GM23248 (cell line): ENCODE results near the gene ATP6V1C2. TPM values are rescaled to one million over a fixed set of nuclear protein-coding genes. Genes with fewer than 3 reads are reported as not detected.

Source experiments
- DNase-seq: peaks from one replicate; pipeline ENCODE4 v3.0.0-alpha.2; 2015
- H2AFZ ChIP-seq: fragments of 200-600 bp; sonication (generic); 2 replicates; pipeline ENCODE4 v1.6.1; 2016; ENCODE audit warnings: antibody characterized with exemption
- H3F3A ChIP-seq: fragments of 200-600 bp; sonication (generic); 2 replicates; pipeline ENCODE4 v1.6.1; 2016; ENCODE audit warnings: mild to moderate bottlenecking, antibody characterized with exemption, mixed run types; ENCODE audit not compliant: insufficient read depth
- H3K27ac ChIP-seq: fragments of 200-600 bp; sonication (generic); 2 replicates; pipeline ENCODE4 v1.5.1; 2016; ENCODE audit warnings: mild to moderate bottlenecking
- H3K27me3 ChIP-seq: fragments of 200-600 bp; sonication (generic); replicated peaks from 2 replicates; pipeline ENCODE4 v1.6.1; 2016; ENCODE audit warnings: mild to moderate bottlenecking; ENCODE audit not compliant: insufficient read depth
- H3K36me3 ChIP-seq: fragments of 200-600 bp; sonication (generic); 2 replicates; pipeline ENCODE4 v1.6.1; 2016; ENCODE audit warnings: low read depth, mild to moderate bottlenecking
- H3K4me1 ChIP-seq: fragments of 200-600 bp; sonication (generic); 2 replicates; pipeline ENCODE4 v1.6.1; 2016; ENCODE audit warnings: mild to moderate bottlenecking; ENCODE audit not compliant: insufficient read depth
- H3K4me2 ChIP-seq: fragments of 200-600 bp; sonication (generic); one replicate; pipeline ENCODE4 v1.6.1; 2016; ENCODE audit warnings: mild to moderate bottlenecking; ENCODE audit not compliant: unreplicated experiment
- H3K4me3 ChIP-seq: fragments of 200-600 bp; sonication (generic); 2 replicates; pipeline ENCODE4 v1.5.1; 2016; ENCODE audit warnings: mild to moderate bottlenecking
- H3K79me2 ChIP-seq: fragments of 200-600 bp; sonication (generic); 2 replicates; pipeline ENCODE4 v1.6.1; 2016; ENCODE audit warnings: mild to moderate bottlenecking; ENCODE audit not compliant: insufficient read depth
- H3K9ac ChIP-seq: fragments of 200-600 bp; sonication (generic); 2 replicates; pipeline ENCODE4 v1.6.1; 2016; ENCODE audit warnings: mild to moderate bottlenecking
- H3K9me2 ChIP-seq: fragments of 200-600 bp; sonication (generic); 2 replicates; pipeline ENCODE4 v1.6.1; 2016; ENCODE audit warnings: mixed run types, mild to moderate bottlenecking, moderate library complexity; ENCODE audit not compliant: insufficient read depth
- H3K9me3 ChIP-seq: fragments of 200-600 bp; sonication (generic); one replicate; pipeline ENCODE4 v1.6.1; 2017; ENCODE audit warnings: low read depth
- H4K20me1 ChIP-seq: fragments of 200-600 bp; sonication (generic); 2 replicates; pipeline ENCODE4 v1.6.0; 2016; ENCODE audit not compliant: insufficient read depth
- EZH2 ChIP-seq: fragments of 200-600 bp; sonication (generic); IDR thresholded peaks from 2 replicates; pipeline ENCODE4 v1.6.1; 2018; ENCODE audit warnings: antibody characterized with exemption, mild to moderate bottlenecking; ENCODE audit not compliant: insufficient read depth, poor library complexity, severe bottlenecking
- EZH2phosphoT487 ChIP-seq: fragments of 200-600 bp; sonication (generic); IDR thresholded peaks from 2 replicates; pipeline ENCODE4 v1.6.1; 2018; ENCODE audit warnings: antibody characterized with exemption, moderate library complexity, mild to moderate bottlenecking, low read depth; ENCODE audit not compliant: insufficient read depth
- WGBS, 2 experiments: methylation state at CpG; one replicate each; pipeline ENCODE4 v1.1.6; 2015 to 2017; ENCODE audit warnings: low lambda C conversion rate in 2 of 2, low coverage in 1 of 2; ENCODE audit errors: missing lambda C conversion rate in 2 of 2; 5-methylcytosine and 5-hydroxymethylcytosine counted together
- in situ Hi-C: fragments of 300-500 bp; cut with MboI; formaldehyde crosslinking; loops from 2 replicates; pipeline ENCODE4 v1.15.0; 2020
- polyA plus RNA-seq: library from polyadenylated mRNA; unstranded; fragments of >200 nt; fragmentation: Nextera tagmentation; extraction: Ambion mirVana; gene quantifications from 2 replicates; pipeline ENCODE4 v1.2.1, GENCODE V29; 2016
- total RNA-seq: library from RNA; depleted of rRNA; stranded (reverse); fragments of >200 nt; shearing (Covaris generic); gene quantifications from 2 replicates; pipeline ENCODE4 v1.2.3, GENCODE V29; 2014

ATP6V1C2 gene
- total and polyA plus RNA-seq, 2 experiments from 2014 or later: 0.53 TPM; not detected in 1

GRCh38 chr2:10761591-10761990 lies 40.2 kb downstream of the ATP6V1C2 start:
- Histone ChIP-seq H3K9ac (no peak overlapping the region), H4K20me1 (no peaks in the 10 kb centered on the region), H3K4me2 (no peak overlapping the region), H3K4me3 (no peak overlapping the region), H3K27ac (no peak overlapping the region), H3F3A (no peaks in the 10 kb centered on the region), H2AFZ (no peak overlapping the region), H3K9me2 (no peaks in the 10 kb centered on the region), H3K9me3 (no peaks in the 10 kb centered on the region), H3K27me3 (peaks cover 6% of the 10 kb centered on the region; the same call in 1 of the 2 replicates), H3K79me2 (no peaks in the 10 kb centered on the region), H3K4me1 (no peaks in the 10 kb centered on the region), H3K36me3 (no peaks in the 10 kb centered on the region)
- 71 to 78% methylated on average over 9 of the region's 9 CpGs for WGBS, 2 experiments
- no peak for DNase-seq
- no peak for TF ChIP-seq EZH2phosphoT487
- no peak for TF ChIP-seq EZH2
- in situ Hi-C loops: no loop called here

DNA sequence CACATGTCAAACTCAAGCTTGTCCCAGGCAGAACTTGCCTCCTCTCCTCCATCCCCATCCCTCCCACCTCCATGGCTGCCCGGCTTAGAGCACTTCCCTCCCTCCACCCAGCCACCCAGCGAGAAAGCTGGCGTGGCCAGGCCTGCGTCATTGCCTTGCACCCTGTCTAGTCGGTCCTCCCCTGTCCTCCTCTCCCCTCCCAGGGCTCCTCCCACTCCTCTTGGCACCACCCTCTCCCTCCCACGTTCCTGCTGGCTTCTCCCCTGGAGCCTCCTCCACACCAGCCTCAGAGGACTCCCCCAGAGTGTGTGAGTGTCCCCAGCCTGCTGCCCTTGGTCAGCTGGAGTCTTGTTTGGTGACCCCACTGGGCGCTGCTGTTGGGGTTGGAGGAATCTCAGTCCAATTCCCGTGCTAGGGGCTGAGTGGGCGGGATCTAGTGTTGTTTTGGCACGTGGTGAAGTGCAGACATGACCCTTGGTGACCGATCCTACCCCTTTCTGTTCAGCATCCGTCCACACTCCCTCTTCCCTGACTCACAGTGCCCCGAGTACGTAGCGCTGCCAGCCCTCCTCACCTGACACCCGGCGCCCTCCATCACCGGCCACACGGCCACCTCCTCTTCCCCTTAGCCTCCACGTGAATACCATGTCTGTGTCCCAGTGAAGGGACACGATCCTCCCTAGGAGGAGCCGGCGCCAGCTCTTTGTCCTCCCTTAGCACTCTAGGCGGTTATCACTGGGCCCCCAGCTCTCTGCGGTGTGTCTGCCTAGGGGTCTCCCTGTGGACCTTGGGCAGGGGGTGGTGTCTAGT lies 41.4 kb downstream of the ATP6V1C2 start:
- no peaks in the 10 kb centered on the region for H3K9me2 ChIP-seq
- H3F3A ChIP-seq: no peaks in the 10 kb centered on the region
- no peaks in the 10 kb centered on the region for H3K9me3 ChIP-seq
- 29 to 33% methylated on average over 23 to 25 of the region's 25 CpGs for WGBS, 2 experiments
- peaks cover 6% of the 10 kb centered on the region; the same call in 1 of the 2 replicates for H3K27me3 ChIP-seq
- H3K4me2 ChIP-seq: no peak overlapping the region
- TF ChIP-seq EZH2: no peak
- no peak for TF ChIP-seq EZH2phosphoT487
- H3K4me3 ChIP-seq: no peak overlapping the region
- no peak overlapping the region for H3K27ac ChIP-seq
- peak; percentile 12 for DNase-seq
- no peaks in the 10 kb centered on the region for H3K79me2 ChIP-seq
- H3K4me1 ChIP-seq: no peaks in the 10 kb centered on the region
- H3K36me3 ChIP-seq: no peaks in the 10 kb centered on the region
- no peaks in the 10 kb centered on the region for H4K20me1 ChIP-seq
- H3K9ac ChIP-seq: no peak overlapping the region
- no peak overlapping the region for H2AFZ ChIP-seq
- in situ Hi-C loops: no loop called here

DNA sequence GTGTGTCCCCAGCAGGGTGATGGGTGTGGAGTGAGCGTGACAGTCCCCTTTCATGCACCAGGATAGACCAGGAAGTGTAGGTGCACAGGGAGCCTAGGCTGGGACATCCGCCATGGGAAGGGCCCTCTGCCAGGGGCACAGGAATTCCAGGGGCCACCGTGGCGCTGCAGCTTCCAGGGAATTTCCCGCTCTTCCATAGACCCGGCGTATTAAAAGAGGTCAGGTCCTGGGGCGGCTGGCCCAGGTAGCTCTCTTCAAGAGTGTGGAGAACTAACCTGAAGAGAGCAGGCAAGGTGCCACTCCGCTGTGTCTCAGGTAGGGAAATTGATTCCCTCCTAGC lies 42.0 kb downstream of the ATP6V1C2 start:
- no peak overlapping the region for H2AFZ ChIP-seq
- H4K20me1 ChIP-seq: no peaks in the 10 kb centered on the region
- in situ Hi-C loops: no loop called here
- no peak overlapping the region for H3K4me2 ChIP-seq
- no peaks in the 10 kb centered on the region for H3K79me2 ChIP-seq
- H3K27me3 ChIP-seq: peaks cover 6% of the 10 kb centered on the region; the same call in 1 of the 2 replicates
- no peak overlapping the region for H3K27ac ChIP-seq
- no peak overlapping the region for H3K4me3 ChIP-seq
- no peak overlapping the region for H3K9ac ChIP-seq
- DNase-seq: no peak
- no peaks in the 10 kb centered on the region for H3K4me1 ChIP-seq
- no peaks in the 10 kb centered on the region for H3F3A ChIP-seq
- H3K9me2 ChIP-seq: no peaks in the 10 kb centered on the region
- H3K9me3 ChIP-seq: no peaks in the 10 kb centered on the region
- TF ChIP-seq EZH2 (no peak), EZH2phosphoT487 (no peak)
- H3K36me3 ChIP-seq: no peaks in the 10 kb centered on the region
- WGBS, 2 experiments: 69 to 72% methylated on average over 9 of the region's 9 CpGs

GRCh38 chr2:10764096-10764785 lies 42.8 kb downstream of the ATP6V1C2 start:
- in situ Hi-C loops: no loop called here
- H4K20me1 ChIP-seq: no peaks in the 10 kb centered on the region
- H3K79me2 ChIP-seq: no peaks in the 10 kb centered on the region
- H2AFZ ChIP-seq: no peak overlapping the region
- 63 to 66% methylated on average over 18 of the region's 18 CpGs for WGBS, 2 experiments
- TF ChIP-seq EZH2phosphoT487: no peak
- no peak for TF ChIP-seq EZH2
- H3K36me3 ChIP-seq: no peaks in the 10 kb centered on the region
- H3K27ac ChIP-seq: no peak overlapping the region
- peaks cover 6% of the 10 kb centered on the region; the same call in 1 of the 2 replicates for H3K27me3 ChIP-seq
- no peaks in the 10 kb centered on the region for H3K4me1 ChIP-seq
- no peak overlapping the region for H3K4me3 ChIP-seq
- H3K4me2 ChIP-seq: no peak overlapping the region
- no peaks in the 10 kb centered on the region for H3F3A ChIP-seq
- no peaks in the 10 kb centered on the region for H3K9me2 ChIP-seq
- H3K9me3 ChIP-seq: no peaks in the 10 kb centered on the region
- no peak overlapping the region for H3K9ac ChIP-seq
- DNase-seq: no peak
